ENCODE results near the gene VIT. TPM values are rescaled to one million over a fixed set of nuclear protein-coding genes. Genes with fewer than 3 reads are reported as not detected.

VIT gene
- total and polyA plus RNA-seq, 4 donors: 0.17 to 0.94 (median 0.32) TPM

GRCh38 chr2:36834731-36835524 lies 138.4 kb downstream of the VIT start:
- WGBS, 2 donors: 40 to 66% methylated on average over 5 of the region's 5 CpGs
- no peak for ATAC-seq (ENCODE audit: insufficient read depth, low FRiP score)
- Histone ChIP-seq H3K9ac (ENCODE audit: insufficient read depth in 1 of 2, low read length in 2 of 2) (no peak overlapping the region), H3K27me3 (ENCODE audit: control insufficient read depth in 3 of 3, insufficient read depth in 3 of 3, low read length in 2 of 3) (no peaks in the 10 kb centered on the region), H3K27ac (ENCODE audit: low read depth in 1 of 2, low read length in 1 of 2) (no peak overlapping the region), H3K9me3 (ENCODE audit: control insufficient read depth in 4 of 4, insufficient read depth in 3 of 4, low read length in 3 of 4) (no peaks in the 10 kb centered on the region), H3K4me3 (no peak overlapping the region), H3K4me1 (ENCODE audit: control insufficient read depth in 5 of 5, insufficient read depth in 5 of 5, low read length in 5 of 5) (no peaks in the 10 kb centered on the region), H3K36me3 (ENCODE audit: control insufficient read depth in 4 of 4, insufficient read depth in 4 of 4, low read length in 4 of 4) (no peaks in the 10 kb centered on the region)
- TF ChIP-seq CTCF (IDR thresholded peaks at IDR 0.05; ENCODE audit: control extremely low read depth, extremely low read depth): no peak
- no peak for DNase-seq

- Histone ChIP-seq H3K9ac (ENCODE audit: insufficient read depth in 1 of 2, low read length in 2 of 2) (no peak overlapping the region), H3K36me3 (ENCODE audit: control insufficient read depth in 4 of 4, insufficient read depth in 4 of 4, low read length in 4 of 4) (peaks cover 0 to 4% (median under 1%) of the 10 kb centered on the region in 4 donors), H3K27me3 (ENCODE audit: control insufficient read depth in 3 of 3, insufficient read depth in 3 of 3, low read length in 2 of 3) (no peaks in the 10 kb centered on the region), H3K27ac (ENCODE audit: low read depth in 1 of 2, low read length in 1 of 2) (no peak overlapping the region), H3K4me3 (no peak overlapping the region), H3K4me1 (ENCODE audit: control insufficient read depth in 5 of 5, insufficient read depth in 5 of 5, low read length in 5 of 5) (no peaks in the 10 kb centered on the region), H3K9me3 (ENCODE audit: control insufficient read depth in 4 of 4, insufficient read depth in 3 of 4, low read length in 3 of 4) (no peaks in the 10 kb centered on the region)
- no peak for TF ChIP-seq CTCF (IDR thresholded peaks at IDR 0.05; ENCODE audit: control extremely low read depth, extremely low read depth)
- ATAC-seq (ENCODE audit: insufficient read depth, low FRiP score): no peak
- DNase-seq: no peak
- 84 to 94% methylated on average over 4 of the region's 4 CpGs for WGBS, 2 donors
These were observed 143.6 kb downstream of the VIT start for GRCh38 chr2:36839976-36840617.

DNA sequence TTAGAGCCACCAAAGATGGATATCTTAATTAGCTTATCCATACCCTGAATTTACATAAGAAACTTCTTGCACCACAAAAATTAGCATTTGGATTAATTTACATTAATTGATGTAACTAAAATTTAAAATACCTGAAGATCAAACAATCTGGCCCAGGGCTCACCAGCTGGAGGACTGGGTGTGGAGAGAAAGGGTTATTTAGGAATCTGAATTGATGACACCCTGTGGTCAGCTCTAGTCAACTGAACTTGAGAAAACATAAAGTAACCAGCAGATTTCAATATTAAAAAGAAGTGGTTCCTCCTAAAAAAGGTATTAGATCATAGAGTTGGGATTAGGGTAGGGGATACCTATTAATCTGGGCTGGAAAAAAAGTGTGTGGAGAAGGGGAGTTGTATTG lies 147.3 kb downstream of the VIT start:
- ATAC-seq (ENCODE audit: insufficient read depth, low FRiP score) (no peak), DNase-seq (no peak)
- TF ChIP-seq CTCF (IDR thresholded peaks at IDR 0.05; ENCODE audit: control extremely low read depth, extremely low read depth): no peak
- Histone ChIP-seq H3K36me3 (ENCODE audit: control insufficient read depth in 4 of 4, insufficient read depth in 4 of 4, low read length in 4 of 4) (peaks cover under 1 to 8% (median 4%) of the 10 kb centered on the region in 4 donors), H3K27ac (ENCODE audit: low read depth in 1 of 2, low read length in 1 of 2) (no peak overlapping the region), H3K9me3 (ENCODE audit: control insufficient read depth in 4 of 4, insufficient read depth in 3 of 4, low read length in 3 of 4) (no peaks in the 10 kb centered on the region), H3K4me3 (no peak overlapping the region), H3K27me3 (ENCODE audit: control insufficient read depth in 3 of 3, insufficient read depth in 3 of 3, low read length in 2 of 3) (no peaks in the 10 kb centered on the region), H3K9ac (ENCODE audit: insufficient read depth in 1 of 2, low read length in 2 of 2) (no peak overlapping the region), H3K4me1 (ENCODE audit: control insufficient read depth in 5 of 5, insufficient read depth in 5 of 5, low read length in 5 of 5) (no peaks in the 10 kb centered on the region)

All from lung (tissue), 12 donors.